GM12801 (cell line): ENCODE results near the gene UQCC2.

ENCODE experiments used
- CTCF ChIP-seq: IDR thresholded peaks from one replicate; pipeline ENCODE4 v1.5.1; 2011; ENCODE audit warnings: control low read depth; ENCODE audit not compliant: insufficient read length; ENCODE audit errors: extremely low read depth

UQCC2 gene

DNA sequence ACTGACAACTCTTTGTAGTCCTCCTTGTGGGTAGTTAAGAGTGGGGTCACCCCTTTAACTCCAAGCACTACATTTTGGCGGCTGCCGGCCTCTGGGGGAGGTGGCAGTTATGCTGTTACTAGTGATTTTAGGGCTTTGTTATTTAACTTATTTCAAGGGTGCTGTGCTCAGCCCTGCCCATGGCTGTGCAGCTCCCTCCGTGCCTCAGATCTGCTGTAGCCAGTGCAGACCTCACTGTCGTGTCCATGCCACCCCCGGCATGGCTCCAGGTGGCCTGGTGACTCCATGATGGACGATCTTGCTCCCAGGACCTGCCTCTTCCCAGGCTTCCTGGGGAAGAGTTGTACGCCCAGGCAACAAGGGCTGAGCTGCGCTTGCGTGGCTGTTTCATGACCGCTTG is 15.4 kb downstream of the UQCC2 start:
- no peak for TF ChIP-seq CTCF

- no peak for TF ChIP-seq CTCF
Measured at GRCh38 chr6:33695451-33695887, 16.0 kb downstream of the UQCC2 start.

- no peak for TF ChIP-seq CTCF
Measured at GRCh38 chr6:33694977-33695376, 16.5 kb downstream of the UQCC2 start.

- TF ChIP-seq CTCF: no peak
Measured at GRCh38 chr6:33694401-33694931, 17.0 kb downstream of the UQCC2 start.

GRCh38 chr6:33693186-33694105 is 18.1 kb downstream of the UQCC2 start:
- TF ChIP-seq CTCF: no peak

DNA sequence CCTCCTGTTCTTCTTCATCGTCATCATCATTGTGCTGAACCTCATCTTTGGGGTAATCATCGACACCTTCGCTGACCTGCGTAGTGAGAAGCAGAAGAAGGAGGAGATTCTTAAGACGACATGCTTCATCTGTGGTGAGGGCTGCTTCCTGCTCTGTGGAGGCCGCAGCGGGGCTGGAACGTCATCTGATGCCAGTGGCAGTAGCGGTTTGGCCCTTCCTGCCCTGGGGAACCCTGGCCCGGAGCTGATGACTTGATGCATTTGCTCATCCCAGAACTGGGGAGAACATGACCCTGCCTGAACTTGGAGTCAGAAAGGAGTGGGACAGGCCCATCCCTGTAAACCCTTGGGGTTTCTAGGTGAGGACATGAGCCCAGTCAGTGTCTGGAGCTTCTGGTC is 18.7 kb downstream of the UQCC2 start:
- no peak for TF ChIP-seq CTCF

- TF ChIP-seq CTCF: no peak
Measured at GRCh38 chr6:33692078-33692759, 19.3 kb downstream of the UQCC2 start.
